Fibroblast of peridontal ligament (primary cell): ENCODE measurements around the gene TMED10.
A peak's percentile ranks its signal among the peaks of the same experiment; 100 is the strongest.

ENCODE experiments used
- DNase-seq: peaks from one replicate; pipeline ENCODE4 v3.0.0-alpha.2; 2010; ENCODE audit errors: extremely low read depth

Gene TMED10

GRCh38 chr14:75176142-75176820, at the start of gene TMED10:
TMED10 (minus strand) TSS chr14:75176612; CDS start chr14:75176579, 33 bp downstream.
- no peak for DNase-seq

GRCh38 chr14:75224561-75224960, 48.1 kb upstream of the TMED10 start:
- DNase-seq, result peak; percentile 19

DNA sequence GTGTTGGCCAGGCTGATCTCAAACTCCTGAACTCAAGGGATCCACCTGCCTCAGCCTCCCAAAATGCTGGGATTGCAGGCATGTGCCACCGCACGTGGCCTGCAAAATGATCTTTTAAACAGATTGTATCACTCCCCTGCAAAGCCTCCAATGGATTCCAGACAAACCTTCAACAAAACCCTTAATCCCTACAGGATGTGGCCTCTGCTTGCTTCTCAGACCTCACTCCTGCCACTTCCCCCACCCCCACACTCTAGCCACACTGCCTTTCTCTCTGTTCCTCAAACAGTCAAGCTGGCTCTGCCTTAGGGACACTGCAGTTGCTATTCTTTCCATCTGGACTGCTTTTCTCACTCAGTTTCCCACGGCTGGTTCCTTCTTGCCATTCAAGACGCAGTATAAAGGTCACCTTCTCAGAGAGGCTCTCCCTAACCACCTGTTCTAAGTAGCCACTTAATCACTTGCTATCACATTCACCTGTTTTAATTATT, 47.3 kb upstream of the TMED10 start:
- DNase-seq, result no peak

GRCh38 chr14:75222208-75222701, 45.8 kb upstream of the TMED10 start:
- DNase-seq, result peak; percentile 34

- no peak for DNase-seq
Observed at GRCh38 chr14:75221797-75222196, 45.4 kb upstream of the TMED10 start.

- DNase-seq, result no peak
Observed at GRCh38 chr14:75220156-75220555, 43.7 kb upstream of the TMED10 start.

DNA sequence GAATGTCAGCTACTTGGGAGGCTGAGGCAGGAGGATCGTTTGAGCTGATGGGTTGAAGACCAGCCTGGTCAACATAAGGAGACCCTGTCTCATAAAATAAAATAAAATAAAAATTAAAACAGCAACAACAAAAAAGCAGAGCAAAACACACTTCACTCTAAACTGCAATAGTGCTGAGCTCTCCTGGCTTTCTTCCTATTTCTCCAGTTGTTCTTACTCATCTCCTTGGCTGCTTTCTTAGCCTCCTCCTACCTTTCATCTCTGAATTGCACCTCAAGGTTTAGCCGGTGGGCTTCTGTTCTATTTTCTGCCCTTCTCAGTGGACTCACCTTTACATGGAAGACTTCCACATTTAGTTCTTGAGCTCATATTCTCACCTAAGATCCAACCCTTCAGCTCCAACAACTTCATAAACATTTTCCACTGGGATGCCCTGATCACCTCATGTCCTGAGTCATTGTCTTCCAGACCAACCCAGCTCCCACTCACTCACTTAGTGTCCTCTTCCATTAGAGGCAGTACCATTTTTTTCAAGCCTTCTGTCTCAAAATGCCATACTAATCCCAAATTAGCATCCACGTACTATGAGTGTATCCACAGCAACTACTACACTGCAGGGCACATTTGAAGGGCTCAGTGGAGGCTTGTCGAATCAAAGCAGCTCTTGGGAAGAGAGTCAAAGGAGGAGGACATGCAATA, 41.2 kb upstream of the TMED10 start:
- no peak for DNase-seq

- DNase-seq, result no peak
Observed at GRCh38 chr14:75216427-75217006, 40.1 kb upstream of the TMED10 start.

- DNase-seq, result no peak
Observed at GRCh38 chr14:75215520-75215919, 39.1 kb upstream of the TMED10 start.

DNA sequence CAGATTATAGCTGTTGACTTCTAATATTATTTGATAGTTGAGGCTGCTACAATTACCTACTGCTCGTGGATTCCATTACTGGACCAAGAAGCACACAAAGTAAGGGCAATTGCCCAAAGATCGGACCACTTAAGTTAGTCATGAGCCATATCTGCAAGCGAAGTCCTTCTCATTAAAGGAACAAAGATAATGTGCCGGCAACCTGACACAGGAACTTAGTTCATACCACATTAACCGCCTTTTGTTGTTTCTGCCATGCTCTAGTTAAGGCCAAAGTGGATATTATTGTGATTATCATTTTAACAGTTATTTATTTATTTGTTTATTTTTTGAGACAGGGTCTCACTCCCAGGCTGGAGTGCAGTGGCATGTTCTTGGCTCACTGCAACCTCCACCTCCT, 38.1 kb upstream of the TMED10 start:
- DNase-seq, result no peak

DNA sequence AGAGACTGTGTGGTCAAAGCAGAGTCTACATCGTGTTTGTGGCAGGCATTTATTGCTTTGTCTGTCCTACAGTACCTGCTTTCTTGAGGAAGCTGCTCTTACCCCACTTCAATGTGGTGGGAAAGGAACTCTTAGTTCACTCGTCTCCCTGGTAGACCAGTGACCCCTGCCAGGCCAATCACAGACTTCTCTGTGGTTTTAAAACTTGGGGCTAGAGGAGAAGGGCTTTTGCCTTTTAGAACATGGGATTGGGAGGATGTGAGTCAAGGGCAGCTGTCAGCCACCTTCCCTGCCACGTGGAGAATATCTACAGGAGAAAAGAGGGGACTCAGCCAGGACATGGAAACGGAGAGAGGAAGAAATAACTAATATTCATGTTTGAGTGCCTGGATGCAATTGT, 36.8 kb upstream of the TMED10 start:
- no peak for DNase-seq

DNA sequence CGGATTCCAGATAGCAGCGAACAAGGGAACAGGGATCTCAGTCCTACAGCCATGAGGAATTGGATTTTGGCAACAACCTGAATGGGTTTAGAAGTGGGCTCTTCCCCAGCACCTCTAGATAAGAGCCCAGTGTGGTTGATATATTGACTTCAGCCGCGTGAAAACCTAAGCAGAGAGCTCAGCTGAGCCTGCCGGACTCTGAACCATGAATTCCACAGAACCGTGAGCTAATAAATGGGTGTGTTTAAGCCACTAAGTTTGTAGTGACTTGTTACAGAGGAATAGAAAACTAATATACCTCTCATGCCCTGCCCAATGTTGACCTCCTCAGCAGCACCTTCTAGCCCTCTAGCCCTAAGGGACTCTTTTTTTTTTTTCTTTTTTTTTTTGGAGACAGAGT, 32.4 kb upstream of the TMED10 start:
- DNase-seq, result no peak

GRCh38 chr14:75206190-75206589, 29.8 kb upstream of the TMED10 start:
- no peak for DNase-seq

- no peak for DNase-seq
Observed at GRCh38 chr14:75205591-75205990, 29.2 kb upstream of the TMED10 start.

- DNase-seq, result peak; percentile 20
Observed at GRCh38 chr14:75204116-75204515, 27.7 kb upstream of the TMED10 start.

- DNase-seq, result no peak
Observed at GRCh38 chr14:75202657-75203056, 26.2 kb upstream of the TMED10 start.

- no peak for DNase-seq
Observed at GRCh38 chr14:75201087-75201486, 24.7 kb upstream of the TMED10 start.

- no peak for DNase-seq
Observed at GRCh38 chr14:75200451-75200850, 24.0 kb upstream of the TMED10 start.

- DNase-seq, result peak; percentile 46
Observed at GRCh38 chr14:75198291-75198933, 22.0 kb upstream of the TMED10 start.

GRCh38 chr14:75197338-75197737, 20.9 kb upstream of the TMED10 start:
- DNase-seq, result no peak

DNA sequence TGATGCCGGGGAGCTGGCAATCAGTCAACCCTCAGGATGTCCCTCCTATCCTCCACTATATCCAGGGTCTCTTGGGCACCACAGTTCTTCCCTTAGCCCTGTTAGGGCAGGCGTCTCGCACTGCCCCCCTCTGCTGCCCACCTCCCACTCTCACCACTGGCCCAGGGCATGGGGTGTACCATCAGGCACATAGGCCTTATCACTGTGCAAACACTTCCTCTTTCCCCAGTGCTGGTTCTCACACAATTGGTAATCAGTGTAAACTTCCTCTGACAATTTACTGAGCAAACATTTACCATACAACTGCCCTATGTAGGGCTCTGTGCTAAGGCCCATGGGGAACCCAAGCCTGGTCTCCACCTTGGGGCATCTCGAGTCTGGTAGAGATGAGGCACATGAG, 20.1 kb upstream of the TMED10 start:
- DNase-seq, result no peak

DNA sequence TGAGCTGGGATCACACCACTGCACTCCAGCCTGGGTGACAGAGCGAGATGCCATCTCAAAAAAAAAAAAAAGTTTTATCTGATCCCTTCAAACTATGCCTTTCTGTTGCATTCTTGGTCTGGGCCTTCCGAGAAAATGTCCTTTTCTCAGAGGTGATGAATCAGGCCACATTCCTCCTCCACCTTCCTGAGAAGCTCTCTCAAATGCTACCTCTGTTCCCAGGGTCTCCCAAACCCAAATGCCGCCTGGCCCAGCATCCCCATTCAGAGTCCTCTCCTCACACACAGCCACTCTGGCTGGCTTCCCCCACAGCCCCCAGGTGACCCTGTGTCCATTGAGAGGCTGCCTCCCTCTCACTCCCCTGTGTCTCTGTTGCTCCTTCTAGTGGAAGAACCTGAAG, 19.7 kb upstream of the TMED10 start:
- no peak for DNase-seq
